HCT116 (cell line): ENCODE data around the gene SPRR2G. TPM values are rescaled to one million over a fixed set of nuclear protein-coding genes. Genes with fewer than 3 reads are reported as not detected.

Experiments used
- total RNA-seq: library from RNA; stranded (reverse); gene quantifications from one replicate; pipeline ENCODE4 v1.2.1, GENCODE V29; 2021; ENCODE audit not compliant: unreplicated experiment

SPRR2G gene
- total RNA-seq, 1 experiment from 2014 or later: not detected

Other genes starting within 250 kb of the SPRR2G start
- gene IVL, start 242.3 kb downstream of the SPRR2G start, total RNA-seq: not detected
- not detected for gene SPRR5, start 203.7 kb downstream of the SPRR2G start, total RNA-seq
- not detected for gene SPRR4, start 180.2 kb downstream of the SPRR2G start, total RNA-seq
- not detected for gene SPRR1A, start 166.8 kb downstream of the SPRR2G start, total RNA-seq
- gene SPRR3, start 149.1 kb downstream of the SPRR2G start, total RNA-seq: not detected
- 0.66 TPM for gene SPRR1B, start 119.7 kb downstream of the SPRR2G start, total RNA-seq
- gene SPRR2D, start 109.8 kb downstream of the SPRR2G start, total RNA-seq: 6.9 TPM
- not detected for gene SPRR2A, start 93.4 kb downstream of the SPRR2G start, total RNA-seq
- not detected for gene SPRR2B, start 79.3 kb downstream of the SPRR2G start, total RNA-seq
- not detected for gene SPRR2E, start 56.4 kb downstream of the SPRR2G start, total RNA-seq
- gene SPRR2F, start 37.4 kb downstream of the SPRR2G start, total RNA-seq: not detected
- not detected for gene LELP1, start 52.5 kb upstream of the SPRR2G start, total RNA-seq
- not detected for gene PRR9, start 66.7 kb upstream of the SPRR2G start, total RNA-seq
- gene LORICRIN, start 108.8 kb upstream of the SPRR2G start, total RNA-seq: not detected
- not detected for gene PGLYRP3, start 162.1 kb upstream of the SPRR2G start, total RNA-seq
- gene PGLYRP4, start 198.0 kb upstream of the SPRR2G start, total RNA-seq: not detected
- gene S100A9, start 207.0 kb upstream of the SPRR2G start, total RNA-seq: 0.59 TPM
- gene S100A12, start 224.7 kb upstream of the SPRR2G start, total RNA-seq: not detected
- gene S100A8, start 240.2 kb upstream of the SPRR2G start, total RNA-seq: 1.4 TPM